IMR-90 (cell line): ENCODE data around the gene CA5B. TPM values are rescaled to one million over a fixed set of nuclear protein-coding genes. Genes with fewer than 3 reads are reported as not detected.

Experiments
- ATAC-seq: fragments of 200-7000 bp; cut with Tn5 transposase; 2 replicates; pipeline ENCODE4 v1.9.1; 2020; ENCODE audit warnings: low read depth, mild to moderate bottlenecking, moderate library complexity
- BruUV-seq: library from RNA; stranded (reverse); fragments of 400-500 nt; replicated peaks from 2 replicates; lab custom pipeline; 2021; lab: Mats Ljungman, UMichigan
- CTCF ChIA-PET: fragments of 300-600 bp; formaldehyde crosslinking; extraction: SDS; loops from one replicate; lab custom pipeline; 2021; ENCODE audit warnings: antibody characterized with exemption; lab: Yijun Ruan, JAX
- POLR2A ChIA-PET: fragments of 300-600 bp; sonication (Branson Sonifier 250); formaldehyde crosslinking; loops from one replicate; lab custom pipeline; 2022; ENCODE audit warnings: antibody characterized with exemption; ENCODE audit not compliant: unreplicated experiment; lab: Charles Lee
- DNase-seq: peaks from one replicate; pipeline ENCODE4 v3.0.0; 2013
- H2AFZ ChIP-seq: replicated peaks from 2 replicates; pipeline ENCODE3; 2013; ENCODE audit warnings: low read length, mild to moderate bottlenecking; ENCODE audit not compliant: poor library complexity
- H2AK5ac ChIP-seq: 2 replicates; pipeline ENCODE4 v1.6.1; 2013; ENCODE audit warnings: low read depth, low read length, inconsistent platforms
- H2AK9ac ChIP-seq: replicated peaks from 2 replicates; pipeline ENCODE3; 2013; ENCODE audit warnings: mild to moderate bottlenecking, low read depth, low read length, moderate library complexity; ENCODE audit not compliant: poor library complexity
- H2BK120ac ChIP-seq: 2 replicates; pipeline ENCODE4 v1.6.1; 2013; ENCODE audit warnings: low read depth, low read length, inconsistent platforms
- H2BK15ac ChIP-seq: 3 replicates; pipeline ENCODE4 v1.6.1; 2013; ENCODE audit warnings: low read depth, low read length, inconsistent platforms
- H2BK20ac ChIP-seq: 2 replicates; pipeline ENCODE4 v1.6.1; 2013; ENCODE audit warnings: low read depth, mild to moderate bottlenecking, inconsistent platforms, low read length, moderate library complexity
- H2BK5ac ChIP-seq: 2 replicates; pipeline ENCODE4 v1.6.1; 2013; ENCODE audit warnings: mild to moderate bottlenecking, low read depth, low read length, inconsistent platforms; ENCODE audit not compliant: poor library complexity, severe bottlenecking
- H3K14ac ChIP-seq: replicated peaks from 2 replicates; pipeline ENCODE4 v1.6.1; 2013; ENCODE audit warnings: low read depth, low read length, inconsistent platforms
- H3K18ac ChIP-seq: 2 replicates; pipeline ENCODE4 v1.6.1; 2013; ENCODE audit warnings: low read depth, low read length, control low read depth
- H3K23ac ChIP-seq: 2 replicates; pipeline ENCODE4 v1.6.1; 2013; ENCODE audit warnings: low read depth, low read length, inconsistent platforms
- H3K27ac ChIP-seq: 2 replicates; pipeline ENCODE4 v1.5.1; 2013; ENCODE audit warnings: mild to moderate bottlenecking, control low read depth, low read length; ENCODE audit not compliant: insufficient read depth
- H3K27me3 ChIP-seq: 2 replicates; pipeline ENCODE4 v1.6.1; 2013; ENCODE audit warnings: low read length; ENCODE audit not compliant: control insufficient read depth, insufficient read depth
- H3K36me3 ChIP-seq: 2 replicates; pipeline ENCODE4 v1.6.1; 2013; ENCODE audit warnings: low read length, mixed read lengths; ENCODE audit not compliant: control insufficient read depth, insufficient read depth
- H3K4ac ChIP-seq: 2 replicates; pipeline ENCODE4 v1.6.1; 2013; ENCODE audit warnings: low read depth, low read length, inconsistent platforms
- H3K4me1 ChIP-seq: 2 replicates; pipeline ENCODE4 v1.6.1; 2013; ENCODE audit warnings: low read length, mixed read lengths; ENCODE audit not compliant: control insufficient read depth, insufficient read depth
- H3K4me2 ChIP-seq: 2 replicates; pipeline ENCODE4 v1.6.1; 2013; ENCODE audit warnings: low read depth, mild to moderate bottlenecking, control low read depth, low read length, moderate library complexity
- H3K4me3 ChIP-seq: 2 replicates; pipeline ENCODE4 v1.5.1; 2013; ENCODE audit warnings: low read depth, mild to moderate bottlenecking, control low read depth, low read length, moderate library complexity; ENCODE audit not compliant: insufficient read depth
- H3K56ac ChIP-seq: 2 replicates; pipeline ENCODE4 v1.6.1; 2013; ENCODE audit warnings: low read length, inconsistent platforms; ENCODE audit not compliant: insufficient read depth; ENCODE audit errors: extremely low read depth
- H3K79me1 ChIP-seq, 2 experiments: 2 replicates each; pipeline ENCODE4 v1.6.1; 2013; ENCODE audit warnings: low read length in 2 of 2, inconsistent platforms in 1 of 2, low read depth in 1 of 2
- H3K9ac ChIP-seq: 2 replicates; pipeline ENCODE4 v1.6.1; 2013; ENCODE audit warnings: low read depth, low read length, control low read depth
- H3K9me1 ChIP-seq: 2 replicates; pipeline ENCODE4 v1.6.1; 2013; ENCODE audit warnings: low read length, inconsistent platforms; ENCODE audit not compliant: insufficient read depth
- H3K9me3 ChIP-seq: 2 replicates; pipeline ENCODE4 v1.6.1; 2013; ENCODE audit warnings: low read length; ENCODE audit not compliant: control insufficient read depth, insufficient read depth
- H4K20me1 ChIP-seq: 2 replicates; pipeline ENCODE4 v1.6.1; 2013; ENCODE audit warnings: low read length, inconsistent platforms; ENCODE audit not compliant: insufficient read depth
- H4K5ac ChIP-seq: 2 replicates; pipeline ENCODE4 v1.6.1; 2013; ENCODE audit warnings: mild to moderate bottlenecking, low read depth, low read length, control low read depth
- H4K8ac ChIP-seq, 2 experiments: 2 replicates each; pipeline ENCODE4 v1.6.1; 2013; ENCODE audit warnings: low read depth in 2 of 2, low read length in 2 of 2, control low read depth in 1 of 2, inconsistent platforms in 1 of 2
- H4K91ac ChIP-seq: 2 replicates; pipeline ENCODE4 v1.6.1; 2013; ENCODE audit warnings: low read depth, low read length, inconsistent platforms; ENCODE audit not compliant: insufficient read depth
- CEBPB ChIP-seq: IDR thresholded peaks from 2 replicates; pipeline ENCODE4 v1.6.1; 2012; ENCODE audit warnings: low read depth, low read length, improper control_type of control experiment
- CHD1 ChIP-seq: IDR thresholded peaks from 2 replicates; pipeline ENCODE4 v1.6.1; 2012; ENCODE audit warnings: low read depth, low read length, improper control_type of control experiment
- CTCF ChIP-seq: conservative IDR thresholded peaks from 2 replicates; pipeline ENCODE4 v1.5.1; 2012; ENCODE audit warnings: mild to moderate bottlenecking, low read depth, low read length, improper control_type of control experiment
- ELK1 ChIP-seq: fragments of 150-350 bp; IDR thresholded peaks from 2 replicates; pipeline ENCODE4 v1.6.1; 2016; ENCODE audit warnings: low read depth, mild to moderate bottlenecking, low read length, moderate library complexity, borderline replicate concordance
- FOS ChIP-seq: fragments of 150-350 bp; IDR thresholded peaks from 2 replicates; pipeline ENCODE4 v1.6.1; 2016; ENCODE audit warnings: low read depth, low read length
- MAFK ChIP-seq: IDR thresholded peaks from 2 replicates; pipeline ENCODE4 v1.6.1; 2012; ENCODE audit warnings: low read depth, low read length, improper control_type of control experiment
- MAZ ChIP-seq: IDR thresholded peaks from 2 replicates; pipeline ENCODE4 v1.6.1; 2012; ENCODE audit warnings: low read depth, mild to moderate bottlenecking, low read length, improper control_type of control experiment, moderate library complexity, borderline replicate concordance
- MXI1 ChIP-seq: IDR thresholded peaks from 2 replicates; pipeline ENCODE4 v1.6.1; 2012; ENCODE audit warnings: low read depth, mild to moderate bottlenecking, low read length, moderate library complexity, borderline replicate concordance
- NFE2L2 ChIP-seq: fragments of 150-350 bp; IDR thresholded peaks from 2 replicates; pipeline ENCODE4 v1.6.1; 2016; ENCODE audit warnings: low read depth, mild to moderate bottlenecking, low read length
- POLR2A ChIP-seq: IDR thresholded peaks from 2 replicates; pipeline ENCODE4 v1.6.1; 2012; ENCODE audit warnings: mild to moderate bottlenecking, low read depth, low read length
- RAD21 ChIP-seq: IDR thresholded peaks from 2 replicates; pipeline ENCODE4 v1.6.1; 2012; ENCODE audit warnings: low read length, improper control_type of control experiment
- RCOR1 ChIP-seq: IDR thresholded peaks from 2 replicates; pipeline ENCODE4 v1.6.1; 2012; ENCODE audit warnings: mild to moderate bottlenecking, low read length, improper control_type of control experiment; ENCODE audit not compliant: insufficient replicate concordance
- RFX5 ChIP-seq: IDR thresholded peaks from 2 replicates; pipeline ENCODE4 v1.8.0; 2012; ENCODE audit warnings: low read depth, mild to moderate bottlenecking, low read length, moderate library complexity
- USF2 ChIP-seq: fragments of 150-350 bp; IDR thresholded peaks from 2 replicates; pipeline ENCODE4 v1.6.1; 2017; ENCODE audit warnings: mild to moderate bottlenecking, antibody characterized with exemption, low read length, low read depth
- dilution Hi-C: fragments of 300-500 bp; cut with HindIII; formaldehyde crosslinking; loops from one replicate; pipeline ENCODE4 v1.14.3; 2018; ENCODE audit warnings: low sequenced_read_pairs; ENCODE audit not compliant: unreplicated experiment
- in situ Hi-C: fragments of 300-500 bp; cut with MboI; formaldehyde crosslinking; loops from 3 replicates; pipeline ENCODE4 v1.14.3; 2019; ENCODE audit warnings: low sequenced_read_pairs, inconsistent platforms, mixed read lengths
- intact Hi-C: fragments of 100-400 bp; cut with micrococcal nuclease; formaldehyde crosslinking; loops from 2 replicates; pipeline ENCODE4 v1.10.0; 2022
- polyA plus RNA-seq, 3 experiments: library from polyadenylated mRNA; depleted of rRNA; stranded (reverse); fragments of >200 nt; gene quantifications; 2 replicates each; pipeline ENCODE4 v1.2.3, GENCODE V29; 2012; ENCODE audit warnings: low replicate concordance in 1 of 3
- total RNA-seq: library from RNA; depleted of rRNA; stranded (reverse); fragments of >200 nt; gene quantifications from 2 replicates; pipeline ENCODE4 v1.2.3, GENCODE V29; 2012

CA5B gene
- total and polyA plus RNA-seq, 2 of the 4 experiments (the other 2 are of a cell fraction) = 3.5 to 5.4 TPM

DNA sequence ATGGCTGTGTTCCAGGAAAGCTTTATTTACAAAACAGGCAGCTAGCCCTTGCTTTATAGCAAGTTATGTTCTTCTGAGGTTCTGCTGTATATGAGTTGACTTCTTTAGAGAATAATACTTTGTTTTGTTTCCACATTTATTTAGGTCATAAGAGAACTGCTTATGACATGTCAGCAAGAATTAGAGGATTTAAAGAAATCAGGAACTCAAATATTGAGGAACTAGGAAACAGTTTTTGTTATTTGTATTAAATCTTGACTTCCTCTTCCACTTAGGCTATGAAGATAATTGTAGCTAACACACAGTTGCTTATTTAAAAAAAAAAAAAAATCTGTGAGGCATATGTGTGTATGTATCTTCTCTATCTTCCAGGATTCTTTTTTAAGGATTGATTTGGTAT lies 66.5 kb downstream of the CA5B start:
- no peaks in the 10 kb centered on the region for H3K9me3 ChIP-seq
- H3K27me3 ChIP-seq = no peaks in the 10 kb centered on the region
- no peaks in the 10 kb centered on the region for H4K20me1 ChIP-seq
- H2BK5ac ChIP-seq = no peak overlapping the region
- intact Hi-C loops (no loop called here), in situ Hi-C loops (loop anchor here (25.0 kb wide), 1 partner anchor 883 kb away; no protein-coding TSS in a partner anchor), dilution Hi-C loops (no loop called here)
- ATAC-seq (no peak), DNase-seq (no peak)
- H2BK15ac ChIP-seq = no peak overlapping the region
- H3K36me3 ChIP-seq = peaks cover 14% of the 10 kb centered on the region
- H3K9ac ChIP-seq = no peak overlapping the region
- no peak overlapping the region for H4K5ac ChIP-seq
- no peak overlapping the region for H4K8ac ChIP-seq
- CTCF ChIA-PET = interaction anchor here (1.0 kb wide), 1 partner anchor 11 kb away, joined by 4 read pairs; no protein-coding TSS in a partner anchor
- H2BK120ac ChIP-seq = no peak overlapping the region
- H2AK5ac ChIP-seq = no peak overlapping the region
- H2AFZ ChIP-seq = no peak overlapping the region
- no peak overlapping the region for H3K4ac ChIP-seq
- TF ChIP-seq NFE2L2 = no peak
- no peak for TF ChIP-seq CHD1
- TF ChIP-seq MXI1 = no peak
- TF ChIP-seq CTCF = no peak
- no peak for TF ChIP-seq MAZ
- no peak for TF ChIP-seq USF2
- no peak for TF ChIP-seq CEBPB
- no peak for TF ChIP-seq MAFK
- no peak for TF ChIP-seq RFX5
- TF ChIP-seq POLR2A = no peak
- no peak for TF ChIP-seq ELK1
- TF ChIP-seq FOS = no peak
- no peak for TF ChIP-seq RAD21
- TF ChIP-seq RCOR1 = no peak
- no peak overlapping the region for H2AK9ac ChIP-seq
- BruUV-seq = no TSS peak
- no peaks in the 10 kb centered on the region for H3K79me1 ChIP-seq
- H3K23ac ChIP-seq = no peak overlapping the region
- no peak overlapping the region for H2BK20ac ChIP-seq
- no peak overlapping the region for H4K91ac ChIP-seq
- no peak overlapping the region for H3K4me2 ChIP-seq
- H3K56ac ChIP-seq = no peak overlapping the region
- H3K9me1 ChIP-seq = no peaks in the 10 kb centered on the region
- H3K18ac ChIP-seq = no peak overlapping the region
- H3K27ac ChIP-seq = no peak overlapping the region
- H3K4me1 ChIP-seq = no peaks in the 10 kb centered on the region
- H3K4me3 ChIP-seq = no peak overlapping the region
- POLR2A ChIA-PET = no interaction called here
- no peak overlapping the region for H3K14ac ChIP-seq
